Testis (tissue), 2 donors: ENCODE measurements around the gene OR52A5.

ENCODE experiments used
- CTCF ChIP-seq, 3 experiments: fragments of 450-650 bp in 2 of 3; fragments of 200-600 bp in 1 of 3; sonication (generic) in 1 of 3; IDR thresholded peaks; one replicate each; pipeline ENCODE4 v1.5.1; 2016 to 2019; ENCODE audit warnings: antibody characterized with exemption in 3 of 3, mild to moderate bottlenecking in 2 of 3, moderate library complexity in 1 of 3
- POLR2A ChIP-seq: fragments of 450-650 bp; IDR thresholded peaks from one replicate; pipeline ENCODE4 v1.6.1; 2017; ENCODE audit warnings: antibody characterized with exemption, mild to moderate bottlenecking, moderate library complexity

- no peak for TF ChIP-seq CTCF (IDR thresholded peaks at IDR 0.05)
- no peak for TF ChIP-seq POLR2A
Observed at GRCh38 chr11:5159806-5160205, 21.6 kb upstream of the OR52A5 start.
